T-helper 9 cell (primary cell): ENCODE results near the gene SP4.
"Not testable (repeated sequence)": the region's sequence is repeated elsewhere in the genome, so short reads cannot be mapped to it uniquely, and the experiment has no call there.

Experiments used
- DNase-seq: peaks from one replicate; pipeline ENCODE4 v3.0.0-alpha.2; 2020

The SP4 gene

DNA sequence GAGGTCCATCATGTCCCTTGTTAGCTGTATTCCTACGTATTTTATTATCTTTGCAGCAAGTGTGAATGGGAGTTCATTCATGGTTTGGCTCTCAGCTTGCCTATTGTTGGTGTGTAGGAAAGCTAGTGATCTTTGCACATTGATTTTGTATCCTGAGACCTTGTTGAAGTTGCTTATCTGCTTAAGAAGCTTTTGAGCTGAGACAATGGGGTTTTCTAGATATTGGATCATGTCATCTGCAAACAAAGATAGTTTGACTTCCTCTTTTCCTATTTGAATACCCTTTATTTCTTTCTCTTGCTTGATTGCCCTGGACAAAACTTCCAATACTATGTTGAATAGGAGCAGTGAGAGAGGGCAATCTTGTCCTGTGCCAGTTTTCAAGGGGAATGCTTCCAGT, 104.6 kb downstream of the SP4 start:
- not testable (repeated sequence) for DNase-seq

DNA sequence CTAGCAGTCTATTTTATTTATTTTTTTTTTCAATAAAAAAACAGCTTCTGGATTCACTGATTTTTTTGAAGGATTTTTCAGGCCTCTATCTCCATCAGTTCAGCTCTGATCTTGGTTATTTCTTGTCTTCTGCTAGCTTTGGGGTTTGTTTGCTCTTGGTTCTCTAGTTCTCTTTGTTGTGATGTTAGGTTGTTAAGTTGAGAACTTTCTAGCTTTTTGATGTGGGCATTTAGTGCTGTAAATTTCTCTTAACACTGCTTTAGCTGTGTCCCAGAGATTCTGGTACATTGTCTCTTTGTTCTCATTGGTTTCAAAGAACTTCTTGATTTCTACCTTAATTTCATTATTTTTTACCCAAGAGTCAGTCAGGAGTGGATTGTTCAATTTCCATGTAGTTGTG, 105.8 kb downstream of the SP4 start:
- not testable (repeated sequence) for DNase-seq

- not testable (repeated sequence) for DNase-seq
Observed at GRCh38 chr7:21536445-21537118, 108.7 kb downstream of the SP4 start.

DNA sequence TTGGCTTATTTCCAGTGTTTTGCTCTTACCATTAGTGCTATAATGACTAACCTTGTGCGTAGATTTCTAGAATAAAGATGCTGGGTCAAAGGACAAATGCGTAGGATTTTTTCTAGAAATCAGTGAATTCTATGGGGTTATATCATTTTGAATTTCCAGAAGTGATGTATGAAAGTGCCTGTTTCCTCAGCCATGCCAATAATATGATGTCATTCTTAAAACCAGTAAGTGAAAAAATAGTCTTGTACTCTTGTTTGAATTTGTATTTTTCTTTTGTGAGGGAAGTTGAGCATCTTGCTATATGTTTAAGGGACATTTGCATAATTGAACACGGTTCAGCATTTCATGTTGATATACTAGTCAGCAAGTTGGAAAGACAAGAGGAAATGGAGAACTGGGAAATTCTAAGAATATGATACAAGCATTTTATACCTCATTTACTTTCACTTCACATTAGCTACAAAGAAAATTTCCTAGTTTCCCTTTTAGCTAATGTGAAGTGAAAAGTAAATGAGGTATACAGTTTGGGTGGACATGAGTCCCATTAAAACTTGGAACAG, 111.1 kb downstream of the SP4 start:
- no peak for DNase-seq

- DNase-seq, result no peak
Observed at GRCh38 chr7:21542891-21543527, 115.1 kb downstream of the SP4 start, which contains the start of gene DNAH11. TSS of gene DNAH11 (plus strand) at chr7:21543039. CDS start at chr7:21543246, 207 bp downstream.

DNA sequence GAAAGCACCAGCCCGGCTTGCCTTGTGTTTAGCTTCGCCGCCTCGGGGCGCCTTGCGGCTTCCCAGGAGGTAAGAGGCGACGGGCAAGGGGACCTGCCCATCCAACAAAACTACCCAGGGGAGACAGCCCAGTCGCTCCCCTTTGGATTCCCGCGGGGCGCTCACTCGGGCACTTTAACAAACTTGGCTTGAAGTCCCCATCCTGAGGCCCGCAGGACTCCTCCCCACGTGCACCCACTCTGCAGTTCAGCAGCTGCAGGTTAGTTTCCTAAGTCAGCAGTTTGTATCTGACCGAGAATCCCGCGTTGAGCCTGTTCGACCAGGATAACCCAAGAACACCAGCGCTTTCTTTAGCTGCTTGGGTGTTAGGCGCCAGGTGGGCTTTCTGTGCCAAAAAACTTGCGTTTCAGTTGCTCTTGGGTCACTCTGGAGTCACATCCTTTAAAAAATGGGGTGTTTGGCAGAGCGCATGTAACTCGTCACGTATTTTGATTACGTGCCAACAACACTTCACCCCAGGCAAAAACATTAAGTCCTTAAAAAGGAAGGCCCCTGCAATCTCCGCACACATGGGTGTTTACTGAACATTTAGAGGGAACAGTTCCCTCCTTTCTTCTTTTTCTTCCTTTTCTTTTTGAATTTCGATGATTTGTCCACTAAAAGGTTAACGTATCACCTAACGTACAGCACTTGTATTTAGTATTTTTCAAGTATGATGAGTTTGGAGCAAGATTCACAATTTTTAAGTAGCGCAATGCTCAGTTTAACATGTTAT, 115.8 kb downstream of the SP4 start:
- DNase-seq, result no peak

- DNase-seq, result no peak
Observed at GRCh38 chr7:21544303-21544656, 116.4 kb downstream of the SP4 start.

DNA sequence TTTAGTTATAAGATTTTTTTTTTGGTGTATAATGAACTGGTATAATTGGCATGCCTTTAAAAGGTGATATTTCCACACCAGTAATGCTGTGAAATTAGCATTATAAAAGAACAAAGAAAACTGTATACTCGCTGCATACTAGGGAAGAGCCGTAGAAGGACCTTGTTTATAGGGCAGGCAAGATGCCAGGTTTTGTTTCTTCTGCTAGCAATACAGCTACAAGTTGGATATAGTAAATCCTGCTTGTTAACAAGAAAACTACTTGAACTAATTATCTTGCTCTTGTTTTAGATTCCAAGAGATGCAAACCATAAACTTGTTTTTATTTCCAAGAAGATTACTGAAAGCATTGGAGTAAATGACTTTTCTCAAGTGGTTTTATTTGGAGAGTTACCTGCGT, 116.8 kb downstream of the SP4 start:
- no peak for DNase-seq

DNA sequence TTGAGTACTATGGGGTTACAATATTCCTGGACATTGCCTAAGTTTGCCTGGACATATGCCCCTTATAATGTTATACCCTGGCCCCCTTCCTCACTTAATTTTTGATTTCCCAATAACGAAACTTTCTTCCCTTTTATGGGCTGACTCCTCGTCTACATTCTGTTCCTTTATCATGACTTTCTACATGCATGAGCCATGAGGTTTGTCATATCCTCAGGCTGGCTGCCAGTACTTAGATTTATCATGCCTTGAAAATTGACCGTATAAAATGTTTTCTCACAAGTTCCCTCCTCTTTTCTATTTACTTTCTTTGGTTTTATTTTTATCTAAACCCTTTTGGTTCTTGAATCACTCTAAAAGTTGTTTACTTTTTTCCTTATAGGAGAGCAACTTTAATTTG, 119.6 kb downstream of the SP4 start:
- no peak for DNase-seq

GRCh38 chr7:21548491-21548890, 120.6 kb downstream of the SP4 start:
- no peak for DNase-seq

DNA sequence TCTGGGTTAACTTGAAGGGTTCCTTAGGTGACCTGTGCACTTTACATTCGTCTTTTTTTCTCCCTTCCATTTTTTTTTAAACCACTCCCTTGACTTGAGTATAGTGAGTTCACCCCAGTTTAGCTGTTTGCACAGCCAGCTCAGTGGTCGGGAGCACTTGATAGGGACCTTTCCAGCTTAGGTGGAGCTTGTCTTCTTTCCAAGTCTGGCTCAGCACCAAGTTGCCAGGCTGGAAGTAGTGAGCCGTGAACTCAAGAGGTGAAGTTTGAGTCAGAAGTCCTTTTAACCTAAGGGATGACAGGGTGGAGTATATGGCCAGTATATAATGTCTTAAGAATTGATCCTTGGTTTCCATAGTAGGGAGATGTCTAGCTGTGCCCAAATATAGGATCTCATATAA, 122.2 kb downstream of the SP4 start:
- DNase-seq, result no peak

DNA sequence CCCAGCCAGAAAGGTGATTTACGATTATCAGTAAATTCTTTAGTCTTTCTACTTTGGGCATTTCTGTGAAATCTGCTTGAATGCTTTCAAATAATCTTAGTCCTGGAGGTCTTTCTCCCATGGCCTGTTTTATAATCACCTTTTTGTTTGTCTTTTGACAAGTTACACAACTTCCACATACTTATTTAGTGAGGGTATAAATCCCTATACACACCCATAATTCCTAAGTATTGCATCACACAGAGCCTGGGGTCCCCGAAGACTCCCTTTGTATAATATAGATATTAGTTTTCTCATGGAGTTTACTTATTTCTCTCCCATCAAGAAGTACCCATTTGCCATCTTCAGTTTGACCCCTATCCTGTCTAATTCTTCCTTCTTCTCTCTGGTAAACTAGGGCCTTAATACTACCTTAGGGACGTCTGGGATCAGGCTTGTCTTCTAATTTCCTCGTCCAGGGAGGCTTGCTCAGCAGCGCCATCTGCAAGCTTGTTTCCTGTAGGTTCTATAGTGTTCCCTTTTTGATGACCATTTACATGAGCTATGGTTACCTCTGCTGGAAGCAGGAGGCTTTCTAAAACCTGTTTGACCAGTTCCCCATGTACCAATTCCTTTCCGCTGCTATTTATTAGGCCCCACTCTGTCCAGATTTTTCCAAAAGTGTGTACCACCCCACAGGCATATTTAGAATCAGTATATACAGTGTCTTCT, 123.1 kb downstream of the SP4 start:
- DNase-seq, result no peak

DNA sequence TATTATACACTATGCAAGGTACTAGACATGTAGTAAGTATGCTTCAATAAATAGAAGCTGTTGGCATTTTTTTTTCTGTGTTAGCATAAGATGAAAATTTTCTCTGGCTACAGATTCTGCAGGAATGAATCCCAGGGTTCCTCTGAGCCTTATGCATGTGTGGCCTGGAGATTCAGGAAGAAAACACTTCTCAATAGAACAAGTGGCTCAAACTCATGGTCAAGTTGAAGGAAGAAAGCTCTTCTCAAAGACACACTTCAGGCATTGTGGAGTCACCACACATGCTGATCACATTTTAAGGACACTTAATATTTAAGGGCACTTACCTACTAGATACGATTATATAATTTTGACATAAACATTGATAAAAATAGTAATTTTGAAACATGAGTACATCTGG, 134.5 kb downstream of the SP4 start:
- no peak for DNase-seq
